CD4-positive, alpha-beta T cell (primary cell): ENCODE measurements around the gene QRFP. TPM values are rescaled to one million over a fixed set of nuclear protein-coding genes. Genes with fewer than 3 reads are reported as not detected.

Experiments
- ATAC-seq: fragments of 200-7000 bp; cut with Tn5 transposase; one replicate; pipeline ENCODE4 v1.10.0; 2022; ENCODE audit warnings: mild to moderate bottlenecking; ENCODE audit not compliant: poor library complexity
- CTCF ChIA-PET: fragments of 350-600 bp; sonication (Branson Sonifier 250); formaldehyde crosslinking; loops from one replicate; lab custom pipeline; 2021; ENCODE audit warnings: antibody characterized with exemption, inconsistent platforms; lab: Charles Lee
- POLR2A ChIA-PET: fragments of 350-600 bp; sonication (Branson Sonifier 250); formaldehyde crosslinking; loops from one replicate; lab custom pipeline; 2021; ENCODE audit warnings: antibody characterized with exemption, inconsistent platforms; lab: Charles Lee
- DNase-seq, 14 experiments: peaks; one replicate each; pipeline ENCODE4 v3.0.0-alpha.2; 2013 to 2020; ENCODE audit warnings: mixed read lengths in 2 of 14
- H3K27ac ChIP-seq, 2 donors: one replicate each; pipeline versions ENCODE4 v1.5.1 to v1.7.0; 2013; ENCODE audit warnings: low read length in 2 of 2, low read depth in 1 of 2, mild to moderate bottlenecking in 1 of 2
- H3K27me3 ChIP-seq, 2 experiments: 1 replicate in 1 of 2; 2 replicates in 1 of 2; pipeline versions ENCODE4 v1.6.1 to v1.7.0; 2013; ENCODE audit warnings: low read length in 2 of 2, control low read depth in 1 of 2, mild to moderate bottlenecking in 1 of 2, moderate library complexity in 1 of 2; ENCODE audit not compliant: insufficient read depth in 2 of 2, control insufficient read depth in 1 of 2
- H3K36me3 ChIP-seq: one replicate; pipeline ENCODE4 v1.6.1; 2013; ENCODE audit warnings: low read length, control low read depth; ENCODE audit not compliant: insufficient read depth
- H3K4me1 ChIP-seq: one replicate; pipeline ENCODE4 v1.6.1; 2013; ENCODE audit warnings: low read length, control low read depth; ENCODE audit not compliant: insufficient read depth
- H3K4me3 ChIP-seq: one replicate; pipeline ENCODE4 v1.5.1; 2013; ENCODE audit warnings: mild to moderate bottlenecking, low read length, moderate library complexity
- H3K9me3 ChIP-seq, 2 experiments: 1 replicate in 1 of 2; 2 replicates in 1 of 2; pipeline versions ENCODE4 v1.6.1 to v1.7.0; 2013; ENCODE audit warnings: low read length in 2 of 2, mild to moderate bottlenecking in 2 of 2, control low read depth in 1 of 2, moderate library complexity in 1 of 2; ENCODE audit not compliant: control insufficient read depth in 1 of 2, insufficient read depth in 1 of 2
- H3K27ac Mint-ChIP-seq: one replicate; pipeline ENCODE4 v1.8.0; 2020; ENCODE audit warnings: mixed read lengths
- H3K27me3 Mint-ChIP-seq: one replicate; pipeline ENCODE4 v1.8.0; 2021; ENCODE audit warnings: mixed read lengths
- H3K36me3 Mint-ChIP-seq: one replicate; pipeline ENCODE4 v1.8.0; 2021; ENCODE audit warnings: low read depth, mixed read lengths
- H3K4me1 Mint-ChIP-seq: one replicate; pipeline ENCODE4 v1.8.0; 2021; ENCODE audit warnings: low read depth, mixed read lengths
- H3K4me3 Mint-ChIP-seq: one replicate; pipeline ENCODE4 v1.8.0; 2020; ENCODE audit warnings: mild to moderate bottlenecking, mixed read lengths
- H3K9me3 Mint-ChIP-seq: one replicate; pipeline ENCODE4 v1.8.0; 2020; ENCODE audit warnings: mixed read lengths
- intact Hi-C, 2 experiments: fragments of 100-400 bp; cut with DNase I in 1 of 2; cut with micrococcal nuclease in 1 of 2; formaldehyde crosslinking; loops; one replicate each; pipeline versions ENCODE4 v1.15.1 to v1.9.0; 2023 to 2025; cut with DNase I, micrococcal nuclease
- total RNA-seq, 174 experiments: library from RNA in 2 of 174; stranded (reverse) in 2 of 174; gene quantifications; one replicate each; pipeline ENCODE4 v1.2.3 and lab custom pipeline; 2021 to 2026
- TF ChIP-seq, protein P1 (sequence below): fragments of 200-600 bp; IDR thresholded peaks from one replicate; pipeline ENCODE4 v1.8.0; 2022; ENCODE audit warnings: antibody characterized with exemption, mild to moderate bottlenecking

Gene QRFP
- total RNA-seq, 2 experiments from 2014 or later, result not detected

DNA sequence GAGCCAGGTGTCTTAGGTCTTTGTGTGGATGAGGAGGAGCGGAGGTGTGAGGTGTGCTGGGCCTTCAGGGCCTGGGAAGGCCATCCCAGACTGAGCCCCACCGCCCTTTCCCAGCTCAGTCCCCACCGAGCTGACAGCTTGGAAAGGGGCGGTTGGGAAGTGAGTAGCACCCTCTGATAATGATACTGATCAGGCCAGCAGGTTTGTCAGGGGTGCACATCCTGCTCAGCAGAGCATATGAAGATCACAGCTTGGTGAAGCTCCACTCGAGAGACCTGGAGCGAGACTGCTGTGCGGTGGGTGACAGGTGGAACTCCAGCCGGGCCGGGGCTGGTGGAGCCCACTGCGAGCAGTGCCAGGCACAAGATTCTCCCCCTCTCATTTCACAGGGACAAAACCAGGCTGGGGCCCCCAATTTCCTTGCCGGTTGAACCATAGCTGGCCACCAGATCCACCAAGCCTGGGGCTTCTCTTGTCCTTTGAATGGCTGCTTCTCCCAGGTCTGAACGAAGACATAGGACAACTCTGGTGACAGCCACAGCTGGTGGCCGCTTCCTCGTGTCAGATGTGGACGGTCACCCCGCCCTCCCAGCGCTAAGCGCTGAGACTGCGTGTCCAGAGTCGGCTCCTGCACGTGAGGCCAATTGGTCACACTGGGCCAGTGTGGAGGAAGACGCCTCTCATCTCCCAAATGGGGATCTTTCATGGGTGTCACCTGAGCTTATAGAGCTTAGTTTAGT, 8.3 kb downstream of the QRFP start:
- peaks cover 50% of the 10 kb centered on the region for H3K36me3 Mint-ChIP-seq

DNA sequence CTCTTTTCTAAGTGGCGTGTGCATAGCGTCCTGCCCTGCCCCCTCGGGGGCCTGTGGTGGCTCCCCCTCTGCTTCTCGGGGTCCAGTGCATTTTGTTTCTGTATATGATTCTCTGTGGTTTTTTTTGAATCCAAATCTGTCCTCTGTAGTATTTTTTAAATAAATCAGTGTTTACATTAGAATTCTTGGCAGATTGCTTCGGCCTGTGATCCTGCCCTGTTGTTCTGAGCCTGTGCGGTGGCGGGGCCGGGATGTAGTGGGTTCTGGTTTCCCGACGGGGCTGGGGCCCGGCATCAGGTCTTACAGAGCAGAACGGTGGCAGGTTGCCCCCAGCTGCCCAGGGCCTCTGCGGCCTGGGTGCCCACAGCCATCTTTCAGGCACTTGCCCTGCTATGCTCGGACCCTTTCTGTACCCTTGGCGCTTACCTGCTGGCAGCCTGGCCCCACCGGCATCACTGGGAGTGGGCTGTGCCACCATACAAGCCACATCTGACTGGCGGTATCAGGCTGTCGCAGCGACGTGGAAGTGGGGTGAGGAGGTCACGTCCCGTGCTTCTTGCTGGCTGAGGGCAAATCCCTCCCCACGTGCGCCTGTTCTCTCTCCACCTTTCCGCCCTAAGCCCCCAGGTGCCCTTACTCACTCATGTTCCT, 9.0 kb downstream of the QRFP start:
- peaks cover 40% of the 10 kb centered on the region for H3K36me3 ChIP-seq

More for the DNA sequence above, 8.3 kb downstream of the QRFP start:
- no peaks in the 10 kb centered on the region for H3K27me3 ChIP-seq
- no peak overlapping the region for H3K27ac ChIP-seq
- Mint-ChIP-seq H3K27me3 (no peaks in the 10 kb centered on the region), H3K4me3 (no peak overlapping the region), H3K4me1 (no peaks in the 10 kb centered on the region), H3K9me3 (no peaks in the 10 kb centered on the region), H3K27ac (no peak overlapping the region)
- ATAC-seq (no peak), DNase-seq (no peak)
- no peaks in the 10 kb centered on the region for H3K4me1 ChIP-seq
- ChIA-PET CTCF (no interaction called here), POLR2A (no interaction called here)
- no peak overlapping the region for H3K4me3 ChIP-seq
- no peaks in the 10 kb centered on the region for H3K9me3 ChIP-seq
- H3K36me3 ChIP-seq, result peaks cover 40% of the 10 kb centered on the region
- intact Hi-C loops, result no loop called here
- TF ChIP-seq, protein P1, sequence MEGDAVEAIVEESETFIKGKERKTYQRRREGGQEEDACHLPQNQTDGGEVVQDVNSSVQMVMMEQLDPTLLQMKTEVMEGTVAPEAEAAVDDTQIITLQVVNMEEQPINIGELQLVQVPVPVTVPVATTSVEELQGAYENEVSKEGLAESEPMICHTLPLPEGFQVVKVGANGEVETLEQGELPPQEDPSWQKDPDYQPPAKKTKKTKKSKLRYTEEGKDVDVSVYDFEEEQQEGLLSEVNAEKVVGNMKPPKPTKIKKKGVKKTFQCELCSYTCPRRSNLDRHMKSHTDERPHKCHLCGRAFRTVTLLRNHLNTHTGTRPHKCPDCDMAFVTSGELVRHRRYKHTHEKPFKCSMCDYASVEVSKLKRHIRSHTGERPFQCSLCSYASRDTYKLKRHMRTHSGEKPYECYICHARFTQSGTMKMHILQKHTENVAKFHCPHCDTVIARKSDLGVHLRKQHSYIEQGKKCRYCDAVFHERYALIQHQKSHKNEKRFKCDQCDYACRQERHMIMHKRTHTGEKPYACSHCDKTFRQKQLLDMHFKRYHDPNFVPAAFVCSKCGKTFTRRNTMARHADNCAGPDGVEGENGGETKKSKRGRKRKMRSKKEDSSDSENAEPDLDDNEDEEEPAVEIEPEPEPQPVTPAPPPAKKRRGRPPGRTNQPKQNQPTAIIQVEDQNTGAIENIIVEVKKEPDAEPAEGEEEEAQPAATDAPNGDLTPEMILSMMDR, result no peak

DNA sequence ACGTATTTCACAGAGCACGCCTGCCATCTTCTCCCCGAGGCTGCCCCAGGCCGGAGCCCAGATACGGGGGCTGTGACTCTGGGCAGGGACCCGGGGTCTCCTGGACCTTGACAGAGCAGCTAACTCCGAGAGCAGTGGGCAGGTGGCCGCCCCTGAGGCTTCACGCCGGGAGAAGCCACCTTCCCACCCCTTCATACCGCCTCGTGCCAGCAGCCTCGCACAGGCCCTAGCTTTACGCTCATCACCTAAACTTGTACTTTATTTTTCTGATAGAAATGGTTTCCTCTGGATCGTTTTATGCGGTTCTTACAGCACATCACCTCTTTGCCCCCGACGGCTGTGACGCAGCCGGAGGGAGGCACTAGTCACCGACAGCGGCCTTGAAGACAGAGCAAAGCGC, 9.6 kb downstream of the QRFP start:
- Histone ChIP-seq H3K27me3 (no peaks in the 10 kb centered on the region), H3K9me3 (no peaks in the 10 kb centered on the region), H3K4me1 (no peaks in the 10 kb centered on the region), H3K36me3 (peaks cover 43% of the 10 kb centered on the region), H3K4me3 (no peak overlapping the region), H3K27ac (no peak overlapping the region)
- ChIA-PET POLR2A (no interaction called here), CTCF (interaction anchor here (0.6 kb wide), 1 partner anchor 650 kb away, joined by 3 read pairs; no protein-coding TSS in a partner anchor)
- Mint-ChIP-seq H3K9me3 (no peaks in the 10 kb centered on the region), H3K27me3 (no peaks in the 10 kb centered on the region), H3K4me3 (no peak overlapping the region), H3K27ac (no peak overlapping the region), H3K4me1 (no peaks in the 10 kb centered on the region), H3K36me3 (peaks cover 59% of the 10 kb centered on the region)
- intact Hi-C loops, result no loop called here
- ATAC-seq (no peak), DNase-seq (no peak)
- TF ChIP-seq, protein P1, result no peak

More for the DNA sequence above, 9.0 kb downstream of the QRFP start:
- Histone ChIP-seq H3K9me3 (no peaks in the 10 kb centered on the region), H3K27ac (no peak overlapping the region), H3K4me1 (no peaks in the 10 kb centered on the region), H3K4me3 (no peak overlapping the region), H3K27me3 (no peaks in the 10 kb centered on the region)
- H3K4me1 Mint-ChIP-seq, result no peaks in the 10 kb centered on the region
- peaks cover 55% of the 10 kb centered on the region for H3K36me3 Mint-ChIP-seq
- TF ChIP-seq, protein P1, result no peak
- no peak overlapping the region for H3K4me3 Mint-ChIP-seq
- no peak overlapping the region for H3K27ac Mint-ChIP-seq
- H3K27me3 Mint-ChIP-seq, result no peaks in the 10 kb centered on the region
- ChIA-PET CTCF (interaction anchor here (0.6 kb wide), 1 partner anchor 651 kb away, joined by 3 read pairs; no protein-coding TSS in a partner anchor), POLR2A (no interaction called here)
- H3K9me3 Mint-ChIP-seq, result no peaks in the 10 kb centered on the region
- DNase-seq (no peak), ATAC-seq (no peak)
- intact Hi-C loops, result no loop called here
